HG03565 (cell line): ENCODE data around the gene FLNC.

Source experiments
- ATAC-seq: cut with Tn5 transposase; IDR thresholded peaks from one replicate; pipeline ENCODE4 v1.9.1; 2021; ENCODE audit warnings: mild to moderate bottlenecking, moderate library complexity; ENCODE audit not compliant: unreplicated experiment

The FLNC gene

GRCh38 chr7:128888039-128888755 lies 58.0 kb downstream of the FLNC start:
- no peak for ATAC-seq

- ATAC-seq: no peak
Observed at GRCh38 chr7:128888756-128889095, 58.5 kb downstream of the FLNC start.

- no peak for ATAC-seq
Observed at GRCh38 chr7:128889121-128889520, 58.9 kb downstream of the FLNC start.

- no peak for ATAC-seq
Observed at GRCh38 chr7:128890306-128891109, 60.3 kb downstream of the FLNC start.

GRCh38 chr7:128891110-128891941 lies 61.1 kb downstream of the FLNC start:
- no peak for ATAC-seq

GRCh38 chr7:128891942-128892269 lies 61.7 kb downstream of the FLNC start:
- no peak for ATAC-seq

- ATAC-seq: no peak
Observed at GRCh38 chr7:128892521-128893250, 62.5 kb downstream of the FLNC start.

GRCh38 chr7:128893251-128894100 lies 63.3 kb downstream of the FLNC start:
- no peak for ATAC-seq

- no peak for ATAC-seq
Observed at GRCh38 chr7:128894101-128894440, 63.9 kb downstream of the FLNC start.

- no peak for ATAC-seq
Observed at GRCh38 chr7:128895320-128895719, 65.1 kb downstream of the FLNC start.

- ATAC-seq: no peak
Observed at GRCh38 chr7:128899392-128899791, 69.2 kb downstream of the FLNC start.

- ATAC-seq: no peak
Observed at GRCh38 chr7:128900237-128900636, 70.0 kb downstream of the FLNC start.

- no peak for ATAC-seq
Observed at GRCh38 chr7:128902761-128903585, 72.8 kb downstream of the FLNC start.

GRCh38 chr7:128903621-128904361 lies 73.6 kb downstream of the FLNC start:
- ATAC-seq: no peak

- ATAC-seq: no peak
Observed at GRCh38 chr7:128904381-128905197, 74.4 kb downstream of the FLNC start.

- no peak for ATAC-seq
Observed at GRCh38 chr7:128906001-128906765, 76.0 kb downstream of the FLNC start.
